Endothelial cell of umbilical vein (primary cell): ENCODE results near the gene SERPINC1. TPM values are rescaled to one million over a fixed set of nuclear protein-coding genes. Genes with fewer than 3 reads are reported as not detected.
A peak's percentile ranks its signal among the peaks of the same experiment; 100 is the strongest.

Experiments
- BruUV-seq: library from RNA; stranded (reverse); fragments of 400-500 nt; replicated peaks from 2 replicates; lab custom pipeline; 2021; lab: Mats Ljungman, UMichigan
- CTCF ChIA-PET: fragments of 300-600, 350-600 bp; sonication (Branson Sonifier 250); formaldehyde crosslinking; loops from one replicate; lab custom pipeline; 2021; ENCODE audit warnings: antibody characterized with exemption, inconsistent platforms; lab: Charles Lee
- POLR2A ChIA-PET: fragments of 300-600, 350-600 bp; sonication (Branson Sonifier 250); formaldehyde crosslinking; loops from one replicate; lab custom pipeline; 2021; ENCODE audit warnings: antibody characterized with exemption, inconsistent platforms; lab: Charles Lee
- DNase-seq: peaks from one replicate; pipeline ENCODE4 v3.0.0-alpha.2; 2011; ENCODE audit warnings: low read depth, low spot score
- FAIRE-seq: peaks from 2 replicates; lab custom pipeline; 2011; peaks lifted over from hg19 to GRCh38; lab: Jason Lieb, UNC
- H2AFZ ChIP-seq: 2 replicates; pipeline ENCODE4 v1.6.0; 2012; ENCODE audit warnings: low read depth, low read length, control low read depth, inconsistent platforms
- H3K27ac ChIP-seq: 2 replicates; pipeline ENCODE4 v1.5.1; 2011; ENCODE audit warnings: low read depth, mild to moderate bottlenecking, control low read depth, low read length, moderate library complexity; ENCODE audit not compliant: insufficient read depth
- H3K27me3 ChIP-seq, 2 experiments: 2 replicates each; pipeline versions ENCODE4 v1.6.0 to v1.6.1; 2011; ENCODE audit warnings: low read length in 2 of 2, mixed read lengths in 1 of 2; ENCODE audit not compliant: control insufficient read depth in 2 of 2, insufficient read depth in 2 of 2
- H3K36me3 ChIP-seq, 2 experiments: 2 replicates in 1 of 2; 3 replicates in 1 of 2; pipeline ENCODE4 v1.5.1; 2011; ENCODE audit warnings: low read length in 2 of 2, mild to moderate bottlenecking in 1 of 2, moderate library complexity in 1 of 2; ENCODE audit not compliant: control insufficient read depth in 2 of 2, insufficient read depth in 2 of 2; ENCODE audit errors: extremely low read depth in 1 of 2
- H3K4me1 ChIP-seq: 3 replicates; pipeline ENCODE4 v1.5.1; 2011; ENCODE audit warnings: mild to moderate bottlenecking, low read length; ENCODE audit not compliant: control insufficient read depth, insufficient read depth; ENCODE audit errors: extremely low read depth
- H3K4me2 ChIP-seq: 2 replicates; pipeline ENCODE4 v1.6.1; 2011; ENCODE audit warnings: low read length, control low read depth, mixed read lengths; ENCODE audit not compliant: insufficient read depth
- H3K4me3 ChIP-seq, 3 experiments: fragments of 200-600 bp in 1 of 3; sonication (generic), shearing (Covaris generic) in 1 of 3; replicated peaks in 1 of 3; 2 replicates each; pipeline ENCODE4 v1.5.1; 2011 to 2016; ENCODE audit warnings: control low read depth in 3 of 3, low read length in 3 of 3, mild to moderate bottlenecking in 2 of 3, inconsistent platforms in 1 of 3, low read depth in 1 of 3, moderate library complexity in 1 of 3; ENCODE audit not compliant: insufficient read depth in 1 of 3
- H3K79me2 ChIP-seq: 2 replicates; pipeline ENCODE4 v1.6.0; 2012; ENCODE audit warnings: low read length, inconsistent platforms; ENCODE audit not compliant: control insufficient read depth, insufficient read depth
- H3K9ac ChIP-seq: replicated peaks from 2 replicates; pipeline ENCODE3; 2011; ENCODE audit warnings: low read length, control low read depth; ENCODE audit not compliant: insufficient read depth; ENCODE audit errors: extremely low read depth
- H3K9me1 ChIP-seq: replicated peaks from 3 replicates; pipeline ENCODE4 v1.6.0; 2011; ENCODE audit warnings: mild to moderate bottlenecking, low read length; ENCODE audit not compliant: control insufficient read depth, insufficient read depth; ENCODE audit errors: extremely low read depth
- H3K9me3 ChIP-seq: replicated peaks from 2 replicates; pipeline ENCODE4 v1.5.1; 2012; ENCODE audit warnings: low read length, inconsistent platforms; ENCODE audit not compliant: control insufficient read depth, insufficient read depth
- H4K20me1 ChIP-seq: replicated peaks from 2 replicates; pipeline ENCODE3; 2011; ENCODE audit warnings: mild to moderate bottlenecking, low read length; ENCODE audit not compliant: control insufficient read depth, insufficient read depth; ENCODE audit errors: extremely low read depth
- EZH2 ChIP-seq: IDR thresholded peaks from 2 replicates; pipeline ENCODE4 v1.6.1; 2012; ENCODE audit warnings: borderline replicate concordance, low read depth, mild to moderate bottlenecking, moderate library complexity, low read length, inconsistent platforms; ENCODE audit not compliant: severe bottlenecking
- FOS ChIP-seq: IDR thresholded peaks from 2 replicates; pipeline ENCODE4 v1.6.1; 2011; ENCODE audit warnings: mild to moderate bottlenecking, low read length, moderate library complexity, borderline replicate concordance; ENCODE audit not compliant: insufficient read depth
- GATA2 ChIP-seq: IDR thresholded peaks from 2 replicates; pipeline ENCODE4 v1.7.0; 2011; ENCODE audit warnings: low read depth, mild to moderate bottlenecking, moderate library complexity, mixed read lengths, low read length; ENCODE audit not compliant: insufficient read length, insufficient read depth
- JUN ChIP-seq: IDR thresholded peaks from 2 replicates; pipeline ENCODE4 v1.6.1; 2011; ENCODE audit warnings: borderline replicate concordance, low read depth; ENCODE audit not compliant: insufficient read length, insufficient read depth
- MAX ChIP-seq: IDR thresholded peaks from 2 replicates; pipeline ENCODE4 v1.6.1; 2011; ENCODE audit not compliant: insufficient read depth, insufficient read length
- MYC ChIP-seq: IDR thresholded peaks from one replicate; pipeline ENCODE4 v1.6.1; 2011; ENCODE audit warnings: mild to moderate bottlenecking, low read depth, low read length
- POLR2A ChIP-seq: IDR thresholded peaks from 2 replicates; pipeline ENCODE4 v1.6.1; 2012; ENCODE audit warnings: low read depth, mild to moderate bottlenecking, control low read depth, low read length
- POLR2AphosphoS5 ChIP-seq: IDR thresholded peaks from 2 replicates; pipeline ENCODE4 v1.6.1; 2012; ENCODE audit warnings: low read depth, mild to moderate bottlenecking, control low read depth, low read length, moderate library complexity; ENCODE audit not compliant: insufficient read depth
- dilution Hi-C: fragments of 300-500 bp; cut with MboI; formaldehyde crosslinking; loops from one replicate; pipeline ENCODE4 v1.15.0; 2019; ENCODE audit warnings: low sequenced_read_pairs; ENCODE audit not compliant: extremely low pct_ligation_motif_present
- intact Hi-C: fragments of 100-400 bp; cut with micrococcal nuclease; formaldehyde crosslinking; loops from one replicate; pipeline ENCODE4 v1.10.0; 2022
- polyA plus RNA-seq, 4 experiments: library from polyadenylated mRNA; depleted of rRNA in 3 of 4; stranded (reverse) in 3 of 4; unstranded in 1 of 4; fragments of >200 nt; gene quantifications; 2 replicates each; pipeline versions ENCODE4 v1.2.1 to v1.2.3, GENCODE V29; 2011 to 2012; ENCODE audit warnings: missing spikeins in 1 of 4
- total RNA-seq: library from RNA; stranded (reverse); gene quantifications from 2 replicates; pipeline ENCODE4 v1.2.3, GENCODE V29; 2021
- TF ChIP-seq, protein P1 (sequence below), 2 donors: IDR thresholded peaks; 1 replicate in 1 of 2; 2 replicates in 1 of 2; pipeline ENCODE4 v1.5.1; 2011; ENCODE audit warnings: low read length in 2 of 2, mild to moderate bottlenecking in 2 of 2, moderate library complexity in 2 of 2, control low read depth in 1 of 2, inconsistent platforms in 1 of 2, low read depth in 1 of 2; ENCODE audit not compliant: insufficient read depth in 1 of 2; ENCODE audit errors: extremely low read depth in 1 of 2

Gene SERPINC1
- total and polyA plus RNA-seq, 2 donors (not counting 3 experiments of a cell fraction or from before 2014, with no cell fraction given): 0.06 to 0.35 TPM

DNA sequence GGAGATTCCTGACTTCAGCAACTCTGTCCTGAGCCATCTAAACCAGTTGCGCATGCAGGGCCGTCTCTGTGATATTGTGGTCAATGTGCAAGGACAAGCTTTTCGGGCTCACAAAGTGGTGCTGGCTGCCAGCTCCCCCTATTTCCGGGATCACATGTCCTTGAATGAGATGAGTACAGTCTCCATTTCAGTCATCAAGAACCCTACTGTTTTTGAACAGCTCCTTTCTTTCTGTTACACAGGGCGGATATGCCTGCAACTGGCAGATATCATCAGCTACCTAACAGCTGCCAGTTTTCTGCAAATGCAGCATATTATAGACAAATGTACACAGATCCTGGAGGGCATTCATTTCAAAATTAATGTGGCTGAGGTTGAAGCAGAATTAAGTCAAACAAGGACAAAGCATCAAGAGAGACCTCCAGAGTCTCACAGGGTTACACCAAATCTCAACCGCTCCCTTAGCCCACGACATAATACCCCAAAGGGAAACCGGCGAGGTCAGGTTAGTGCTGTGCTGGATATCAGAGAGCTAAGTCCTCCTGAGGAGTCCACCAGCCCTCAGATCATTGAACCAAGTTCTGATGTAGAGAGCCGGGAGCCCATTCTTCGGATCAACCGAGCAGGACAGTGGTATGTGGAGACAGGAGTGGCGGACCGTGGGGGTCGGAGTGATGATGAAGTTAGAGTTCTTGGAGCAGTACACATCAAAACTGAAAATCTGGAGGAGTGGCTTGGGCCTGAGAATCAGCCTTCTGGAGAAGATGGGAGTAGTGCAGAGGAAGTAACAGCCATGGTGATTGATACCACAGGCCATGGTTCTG is 46.7 kb downstream of the SERPINC1 start:
- H3K9me1 ChIP-seq: no peaks in the 10 kb centered on the region
- ChIA-PET CTCF (interaction anchor here (0.6 to 1.8 kb wide), 6 partner anchors 8 to 1128 kb away, joined by 3 to 5 read pairs (median 4); no protein-coding TSS in a partner anchor), POLR2A (interaction anchor here (0.9 to 1.6 kb wide), 4 partner anchors 8 to 152 kb away, joined by 3 to 10 read pairs (median 4); partner anchors contain the start of gene RC3H1)
- H4K20me1 ChIP-seq: peaks cover 3% of the 10 kb centered on the region
- no peaks in the 10 kb centered on the region for H3K9me3 ChIP-seq
- H3K9ac ChIP-seq: peak overlapping the region; percentile 54
- H3K27ac ChIP-seq: peak overlapping the region; percentile 57
- H3K79me2 ChIP-seq: peaks cover 23% of the 10 kb centered on the region
- dilution Hi-C loops (no loop called here), intact Hi-C loops (loop anchor here (2.0 kb wide), 2 partner anchors 44 to 440 kb away; no protein-coding TSS in a partner anchor)
- peaks cover 0 to 14% of the 10 kb centered on the region in 2 experiments for H3K36me3 ChIP-seq
- H3K4me2 ChIP-seq: peak overlapping the region; percentile 53
- TF ChIP-seq FOS (no peak), JUN (peak; percentile 30), GATA2 (peak; percentile 85), MYC (no peak), EZH2 (no peak), POLR2A (no peak), MAX (peak; percentile 38), POLR2AphosphoS5 (peak; percentile 21)
- TF ChIP-seq, protein P1, sequence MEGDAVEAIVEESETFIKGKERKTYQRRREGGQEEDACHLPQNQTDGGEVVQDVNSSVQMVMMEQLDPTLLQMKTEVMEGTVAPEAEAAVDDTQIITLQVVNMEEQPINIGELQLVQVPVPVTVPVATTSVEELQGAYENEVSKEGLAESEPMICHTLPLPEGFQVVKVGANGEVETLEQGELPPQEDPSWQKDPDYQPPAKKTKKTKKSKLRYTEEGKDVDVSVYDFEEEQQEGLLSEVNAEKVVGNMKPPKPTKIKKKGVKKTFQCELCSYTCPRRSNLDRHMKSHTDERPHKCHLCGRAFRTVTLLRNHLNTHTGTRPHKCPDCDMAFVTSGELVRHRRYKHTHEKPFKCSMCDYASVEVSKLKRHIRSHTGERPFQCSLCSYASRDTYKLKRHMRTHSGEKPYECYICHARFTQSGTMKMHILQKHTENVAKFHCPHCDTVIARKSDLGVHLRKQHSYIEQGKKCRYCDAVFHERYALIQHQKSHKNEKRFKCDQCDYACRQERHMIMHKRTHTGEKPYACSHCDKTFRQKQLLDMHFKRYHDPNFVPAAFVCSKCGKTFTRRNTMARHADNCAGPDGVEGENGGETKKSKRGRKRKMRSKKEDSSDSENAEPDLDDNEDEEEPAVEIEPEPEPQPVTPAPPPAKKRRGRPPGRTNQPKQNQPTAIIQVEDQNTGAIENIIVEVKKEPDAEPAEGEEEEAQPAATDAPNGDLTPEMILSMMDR (IDR thresholded peaks at IDR 0.05; ENCODE audit: extremely low read depth in 1 of 2, insufficient read depth in 1 of 2, low read depth in 1 of 2, low read length in 2 of 2): no peak
- H3K4me1 ChIP-seq: peaks cover 33% of the 10 kb centered on the region
- peak; percentile 96 for DNase-seq
- FAIRE-seq: peak; percentile 83
- BruUV-seq: no TSS peak
- no peak overlapping the region for H3K4me3 ChIP-seq
- H3K27me3 ChIP-seq: no peaks in the 10 kb centered on the region
- H2AFZ ChIP-seq: peak overlapping the region; percentile 36
